Liver (tissue), 9 donors: ENCODE results near the gene CACNB4. TPM values are rescaled to one million over a fixed set of nuclear protein-coding genes. Genes with fewer than 3 reads are reported as not detected.

Source experiments
- DNase-seq: peaks from one replicate; pipeline ENCODE4 v3.0.0-alpha.2; 2017; ENCODE audit warnings: low spot score
- H3K27ac ChIP-seq, 2 donors: one replicate each; pipeline ENCODE4 v1.7.0; 2013; ENCODE audit warnings: inconsistent platforms in 2 of 2, low read length in 2 of 2, control low read depth in 1 of 2, low read depth in 1 of 2, mild to moderate bottlenecking in 1 of 2
- H3K27me3 ChIP-seq, 4 donors: one replicate each; pipeline versions ENCODE4 v1.6.1 to v1.7.0; 2013; ENCODE audit warnings: low read length in 3 of 4, inconsistent platforms in 1 of 4, mild to moderate bottlenecking in 1 of 4, moderate library complexity in 1 of 4; ENCODE audit not compliant: control insufficient read depth in 4 of 4, insufficient read depth in 4 of 4
- H3K36me3 ChIP-seq, 4 donors: one replicate each; pipeline versions ENCODE4 v1.6.1 to v1.7.0; 2013; ENCODE audit warnings: low read length in 3 of 4, mild to moderate bottlenecking in 3 of 4, low read depth in 1 of 4, moderate library complexity in 1 of 4; ENCODE audit not compliant: control insufficient read depth in 4 of 4, insufficient read depth in 3 of 4
- H3K4me1 ChIP-seq, 4 donors: one replicate each; pipeline versions ENCODE4 v1.6.1 to v1.7.0; 2013; ENCODE audit warnings: low read length in 3 of 4, mild to moderate bottlenecking in 3 of 4, moderate library complexity in 1 of 4; ENCODE audit not compliant: control insufficient read depth in 4 of 4, insufficient read depth in 4 of 4
- H3K4me3 ChIP-seq, 3 donors: one replicate each; pipeline versions ENCODE4 v1.6.1 to v1.7.0; 2013; ENCODE audit warnings: low read length in 3 of 3, control low read depth in 1 of 3, low read depth in 1 of 3, mild to moderate bottlenecking in 1 of 3
- H3K9ac ChIP-seq, 2 donors: one replicate each; pipeline ENCODE4 v1.7.0; 2013; ENCODE audit warnings: low read length in 2 of 2, mild to moderate bottlenecking in 2 of 2, moderate library complexity in 2 of 2, control low read depth in 1 of 2, low read depth in 1 of 2
- H3K9me3 ChIP-seq, 4 donors: one replicate each; pipeline versions ENCODE4 v1.6.1 to v1.7.0; 2013; ENCODE audit warnings: low read length in 3 of 4; ENCODE audit not compliant: control insufficient read depth in 4 of 4
- ATF3 ChIP-seq: IDR thresholded peaks from 2 replicates; pipeline ENCODE4 v1.6.1; 2016; ENCODE audit warnings: antibody characterized with exemption
- EGR1 ChIP-seq, 2 donors: IDR thresholded peaks; 2 replicates each; pipeline ENCODE4 v1.6.1; 2016 to 2018; ENCODE audit warnings: antibody characterized with exemption in 2 of 2, low read depth in 2 of 2
- FOXA1 ChIP-seq: IDR thresholded peaks from 2 replicates; pipeline ENCODE4 v1.6.1; 2016; ENCODE audit warnings: antibody characterized with exemption
- FOXA2 ChIP-seq: IDR thresholded peaks from 2 replicates; pipeline ENCODE4 v1.6.1; 2016; ENCODE audit warnings: antibody characterized with exemption
- GABPA ChIP-seq, 2 donors: IDR thresholded peaks in 1 of 2; conservative IDR thresholded peaks in 1 of 2; 2 replicates each; pipeline ENCODE4 v1.6.1; 2016; ENCODE audit warnings: antibody characterized with exemption in 2 of 2, mild to moderate bottlenecking in 1 of 2, moderate library complexity in 1 of 2
- HNF4A ChIP-seq, 2 donors: conservative IDR thresholded peaks; 2 replicates each; pipeline ENCODE4 v1.6.1; 2016; ENCODE audit warnings: antibody characterized with exemption in 2 of 2, mild to moderate bottlenecking in 2 of 2
- HNF4G ChIP-seq: IDR thresholded peaks from 2 replicates; pipeline ENCODE4 v1.6.1; 2016; ENCODE audit warnings: antibody characterized with exemption
- JUND ChIP-seq, 2 donors: IDR thresholded peaks; 2 replicates each; pipeline ENCODE4 v1.6.1; 2016; ENCODE audit warnings: antibody characterized with exemption in 2 of 2
- MAX ChIP-seq: IDR thresholded peaks from 2 replicates; pipeline ENCODE4 v1.6.1; 2016; ENCODE audit warnings: antibody characterized with exemption
- NR2F2 ChIP-seq: IDR thresholded peaks from 2 replicates; pipeline ENCODE4 v1.6.1; 2016; ENCODE audit warnings: antibody characterized with exemption
- RAD21 ChIP-seq, 2 donors: IDR thresholded peaks; 2 replicates each; pipeline ENCODE4 v1.6.1; 2016; ENCODE audit warnings: antibody characterized with exemption in 2 of 2, mild to moderate bottlenecking in 2 of 2
- REST ChIP-seq: IDR thresholded peaks from 2 replicates; pipeline ENCODE4 v1.6.1; 2016; ENCODE audit warnings: antibody characterized with exemption, mild to moderate bottlenecking
- RXRA ChIP-seq, 2 donors: IDR thresholded peaks; 2 replicates each; pipeline ENCODE4 v1.6.1; 2017 to 2018; ENCODE audit warnings: antibody characterized with exemption in 2 of 2, mild to moderate bottlenecking in 1 of 2
- SP1 ChIP-seq: IDR thresholded peaks from 2 replicates; pipeline ENCODE4 v1.6.1; 2018; ENCODE audit warnings: antibody characterized with exemption, mild to moderate bottlenecking
- TAF1 ChIP-seq: conservative IDR thresholded peaks from 2 replicates; pipeline ENCODE4 v1.6.1; 2016; ENCODE audit warnings: antibody characterized with exemption, mild to moderate bottlenecking
- YY1 ChIP-seq: IDR thresholded peaks from 2 replicates; pipeline ENCODE4 v1.6.1; 2016; ENCODE audit warnings: antibody characterized with exemption, mild to moderate bottlenecking
- ZBTB33 ChIP-seq: IDR thresholded peaks from 2 replicates; pipeline ENCODE4 v1.6.1; 2016; ENCODE audit warnings: antibody characterized with exemption
- WGBS: extraction: QIAGEN DNeasy Blood & Tissue Kit; methylation state at CpG from one replicate; pipeline ENCODE4 v1.1.7; 2013; 5-methylcytosine and 5-hydroxymethylcytosine counted together
- polyA plus RNA-seq, 2 donors: library from polyadenylated mRNA; stranded (reverse) in 1 of 2; unstranded in 1 of 2; fragments of 200-250 nt in 1 of 2; fragments of >200 nt in 1 of 2; fragmentation: Nextera tagmentation in 1 of 2; extraction: Ambion mirVana in 1 of 2; gene quantifications; one replicate each; pipeline versions ENCODE4 v1.2.1 to v1.2.3, GENCODE V29; 2013 to 2015
- total RNA-seq, 2 donors: library from RNA; depleted of rRNA; stranded (reverse); fragments of >200 nt; gene quantifications; one replicate each; pipeline ENCODE4 v1.2.3, GENCODE V29; 2014
- TF ChIP-seq, protein P1 (sequence below): fragments of 150-350 bp; IDR thresholded peaks from 2 replicates; pipeline ENCODE4 v1.5.1; 2017; ENCODE audit warnings: improper control_type of control experiment, low read depth, low read length; ENCODE audit not compliant: missing input control
- donor health status: healthy.
- donor health status: healthy.
- donor health status: healthy.
- donor health status: healthy.
- donor health status: healthy.

The CACNB4 gene
- total and polyA plus RNA-seq, 4 donors = 0.02 to 0.50 (median 0.21) TPM

DNA sequence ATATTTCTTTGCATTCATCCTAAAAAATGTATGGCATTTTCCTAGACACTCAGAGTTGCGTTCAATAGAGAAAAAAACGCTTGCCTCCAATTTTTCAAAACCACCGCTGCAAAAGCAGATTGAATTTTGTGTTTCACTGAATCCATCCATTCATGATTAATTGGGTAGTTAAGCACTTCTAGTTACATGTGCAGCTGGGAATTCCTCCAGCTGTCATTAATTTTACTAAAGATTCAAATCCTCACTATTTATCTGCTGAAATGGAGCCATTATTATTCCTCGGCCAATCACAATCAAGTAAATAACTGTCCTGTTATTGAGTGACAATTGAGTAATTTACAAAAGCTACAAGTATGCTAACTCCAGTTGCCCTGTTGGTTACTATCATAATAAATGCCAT is 194.8 kb downstream of the CACNB4 start:
- H3K4me1 ChIP-seq = no peaks in the 10 kb centered on the region
- no peaks in the 10 kb centered on the region for H3K9me3 ChIP-seq
- no peak overlapping the region for H3K27ac ChIP-seq
- H3K4me3 ChIP-seq = no peak overlapping the region
- no peaks in the 10 kb centered on the region for H3K36me3 ChIP-seq
- TF ChIP-seq HNF4A (conservative IDR thresholded peaks at IDR 0.05) (no peak), REST (no peak), YY1 (no peak), FOXA1 (no peak), RXRA (IDR thresholded peaks at IDR 0.05) (no peak), ZBTB33 (no peak), RAD21 (IDR thresholded peaks at IDR 0.05) (no peak), NR2F2 (no peak), TAF1 (no peak), HNF4G (no peak), GABPA (IDR thresholded peaks at IDR 0.05 in 1 of 2, conservative IDR thresholded peaks at IDR 0.05 in 1 of 2) (no peak), ATF3 (no peak), SP1 (no peak), JUND (IDR thresholded peaks at IDR 0.05) (no peak)
- TF ChIP-seq, protein P1, sequence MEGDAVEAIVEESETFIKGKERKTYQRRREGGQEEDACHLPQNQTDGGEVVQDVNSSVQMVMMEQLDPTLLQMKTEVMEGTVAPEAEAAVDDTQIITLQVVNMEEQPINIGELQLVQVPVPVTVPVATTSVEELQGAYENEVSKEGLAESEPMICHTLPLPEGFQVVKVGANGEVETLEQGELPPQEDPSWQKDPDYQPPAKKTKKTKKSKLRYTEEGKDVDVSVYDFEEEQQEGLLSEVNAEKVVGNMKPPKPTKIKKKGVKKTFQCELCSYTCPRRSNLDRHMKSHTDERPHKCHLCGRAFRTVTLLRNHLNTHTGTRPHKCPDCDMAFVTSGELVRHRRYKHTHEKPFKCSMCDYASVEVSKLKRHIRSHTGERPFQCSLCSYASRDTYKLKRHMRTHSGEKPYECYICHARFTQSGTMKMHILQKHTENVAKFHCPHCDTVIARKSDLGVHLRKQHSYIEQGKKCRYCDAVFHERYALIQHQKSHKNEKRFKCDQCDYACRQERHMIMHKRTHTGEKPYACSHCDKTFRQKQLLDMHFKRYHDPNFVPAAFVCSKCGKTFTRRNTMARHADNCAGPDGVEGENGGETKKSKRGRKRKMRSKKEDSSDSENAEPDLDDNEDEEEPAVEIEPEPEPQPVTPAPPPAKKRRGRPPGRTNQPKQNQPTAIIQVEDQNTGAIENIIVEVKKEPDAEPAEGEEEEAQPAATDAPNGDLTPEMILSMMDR = no peak
- no peaks in the 10 kb centered on the region for H3K27me3 ChIP-seq
- no peak for DNase-seq
- H3K9ac ChIP-seq = no peak overlapping the region
- 88% methylated on average over 4 of the region's 4 CpGs for WGBS

- no peak overlapping the region for H3K4me3 ChIP-seq
- no peak for DNase-seq
- no peaks in the 10 kb centered on the region for H3K9me3 ChIP-seq
- H3K27ac ChIP-seq = no peak overlapping the region
- H3K4me1 ChIP-seq = no peaks in the 10 kb centered on the region
- no peak for TF ChIP-seq MAX
- TF ChIP-seq, protein P1 = no peak
- no peak for TF ChIP-seq TAF1
- TF ChIP-seq HNF4A (conservative IDR thresholded peaks at IDR 0.05) = no peak
- TF ChIP-seq FOXA2 = no peak
- TF ChIP-seq ATF3 = no peak
- no peak for TF ChIP-seq YY1
- TF ChIP-seq EGR1 (IDR thresholded peaks at IDR 0.05; ENCODE audit: low read depth in 2 of 2) = no peak
- no peak for TF ChIP-seq NR2F2
- TF ChIP-seq ZBTB33 = no peak
- no peak for TF ChIP-seq RXRA (IDR thresholded peaks at IDR 0.05)
- TF ChIP-seq SP1 = no peak
- no peak overlapping the region for H3K9ac ChIP-seq
- no peaks in the 10 kb centered on the region for H3K27me3 ChIP-seq
- WGBS = 69% methylated on average over 3 of the region's 3 CpGs
- no peaks in the 10 kb centered on the region for H3K36me3 ChIP-seq
These were observed 196.0 kb downstream of the CACNB4 start for GRCh38 chr2:151902829-151903228.
